Neural progenitor cell (in vitro differentiated cells): ENCODE results near the gene TOR1A.

Experiments
- EZH2 ChIP-seq: fragments of 200-600 bp; sonication (generic); IDR thresholded peaks from 2 replicates; pipeline ENCODE4 v1.6.1; 2017; ENCODE audit warnings: antibody characterized with exemption, mild to moderate bottlenecking, moderate library complexity
- EZH2phosphoT487 ChIP-seq: fragments of 200-600 bp; sonication (generic); IDR thresholded peaks from 2 replicates; pipeline ENCODE4 v1.6.1; 2017; ENCODE audit warnings: antibody characterized with exemption
- TF ChIP-seq, protein P1 (sequence below): fragments of 200-600 bp; sonication (generic); IDR thresholded peaks from 2 replicates; pipeline ENCODE4 v1.5.1; 2017; ENCODE audit warnings: antibody characterized with exemption, mild to moderate bottlenecking

DNA sequence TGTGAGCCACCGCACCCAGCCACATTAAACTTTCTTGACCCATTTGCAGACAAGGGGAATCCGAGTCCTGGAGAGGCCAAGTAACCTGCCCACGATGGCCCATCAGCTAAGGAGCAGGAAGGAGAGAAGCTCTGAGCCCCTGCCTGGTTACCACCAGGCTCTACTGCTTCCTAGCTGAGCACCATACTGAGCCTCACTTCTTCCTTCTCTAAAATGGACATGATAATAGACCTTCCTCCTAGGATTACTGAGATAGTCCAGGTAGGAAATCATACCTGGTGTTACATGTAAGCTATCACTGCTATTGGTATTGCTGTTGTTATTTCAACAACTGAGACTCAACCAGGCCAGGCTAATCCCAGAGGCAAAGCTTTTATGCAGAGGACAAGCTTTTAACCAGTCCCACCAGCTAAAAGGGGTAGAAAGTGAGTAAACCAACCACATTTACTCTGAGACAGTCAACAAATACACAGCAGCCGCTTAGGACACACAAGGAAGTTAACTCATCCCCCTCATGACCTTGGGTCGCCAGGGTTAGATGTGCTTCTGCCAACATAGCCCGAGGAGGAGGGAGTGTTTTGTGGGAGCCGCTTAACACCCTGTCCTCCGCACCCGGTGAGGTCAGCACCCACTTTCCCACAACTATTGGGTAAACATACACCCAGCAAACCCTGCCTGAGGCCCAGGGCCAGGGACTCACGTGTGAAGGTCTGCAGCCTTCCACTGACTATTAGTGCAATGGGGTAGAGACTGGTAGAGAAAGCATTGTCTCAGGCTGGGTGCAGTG, 50.5 kb downstream of the TOR1A start:
- TF ChIP-seq, protein P1, sequence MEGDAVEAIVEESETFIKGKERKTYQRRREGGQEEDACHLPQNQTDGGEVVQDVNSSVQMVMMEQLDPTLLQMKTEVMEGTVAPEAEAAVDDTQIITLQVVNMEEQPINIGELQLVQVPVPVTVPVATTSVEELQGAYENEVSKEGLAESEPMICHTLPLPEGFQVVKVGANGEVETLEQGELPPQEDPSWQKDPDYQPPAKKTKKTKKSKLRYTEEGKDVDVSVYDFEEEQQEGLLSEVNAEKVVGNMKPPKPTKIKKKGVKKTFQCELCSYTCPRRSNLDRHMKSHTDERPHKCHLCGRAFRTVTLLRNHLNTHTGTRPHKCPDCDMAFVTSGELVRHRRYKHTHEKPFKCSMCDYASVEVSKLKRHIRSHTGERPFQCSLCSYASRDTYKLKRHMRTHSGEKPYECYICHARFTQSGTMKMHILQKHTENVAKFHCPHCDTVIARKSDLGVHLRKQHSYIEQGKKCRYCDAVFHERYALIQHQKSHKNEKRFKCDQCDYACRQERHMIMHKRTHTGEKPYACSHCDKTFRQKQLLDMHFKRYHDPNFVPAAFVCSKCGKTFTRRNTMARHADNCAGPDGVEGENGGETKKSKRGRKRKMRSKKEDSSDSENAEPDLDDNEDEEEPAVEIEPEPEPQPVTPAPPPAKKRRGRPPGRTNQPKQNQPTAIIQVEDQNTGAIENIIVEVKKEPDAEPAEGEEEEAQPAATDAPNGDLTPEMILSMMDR = no peak
- TF ChIP-seq EZH2 (no peak), EZH2phosphoT487 (no peak)
